IMR-90 (cell line): ENCODE data around the gene KLHDC10. TPM values are rescaled to one million over a fixed set of nuclear protein-coding genes. Genes with fewer than 3 reads are reported as not detected.

Source experiments
- ATAC-seq: fragments of 200-7000 bp; cut with Tn5 transposase; 2 replicates; pipeline ENCODE4 v1.9.1; 2020; ENCODE audit warnings: low read depth, mild to moderate bottlenecking, moderate library complexity
- BruUV-seq: library from RNA; stranded (reverse); fragments of 400-500 nt; replicated peaks from 2 replicates; lab custom pipeline; 2021; lab: Mats Ljungman, UMichigan
- CTCF ChIA-PET: fragments of 300-600 bp; formaldehyde crosslinking; extraction: SDS; loops from one replicate; lab custom pipeline; 2021; ENCODE audit warnings: antibody characterized with exemption; lab: Yijun Ruan, JAX
- POLR2A ChIA-PET: fragments of 300-600 bp; sonication (Branson Sonifier 250); formaldehyde crosslinking; loops from one replicate; lab custom pipeline; 2022; ENCODE audit warnings: antibody characterized with exemption; ENCODE audit not compliant: unreplicated experiment; lab: Charles Lee
- DNase-seq: peaks from one replicate; pipeline ENCODE4 v3.0.0; 2013
- H2AFZ ChIP-seq: replicated peaks from 2 replicates; pipeline ENCODE3; 2013; ENCODE audit warnings: low read length, mild to moderate bottlenecking; ENCODE audit not compliant: poor library complexity
- H2AK5ac ChIP-seq: 2 replicates; pipeline ENCODE4 v1.6.1; 2013; ENCODE audit warnings: low read depth, low read length, inconsistent platforms
- H2AK9ac ChIP-seq: replicated peaks from 2 replicates; pipeline ENCODE3; 2013; ENCODE audit warnings: mild to moderate bottlenecking, low read depth, low read length, moderate library complexity; ENCODE audit not compliant: poor library complexity
- H2BK120ac ChIP-seq: 2 replicates; pipeline ENCODE4 v1.6.1; 2013; ENCODE audit warnings: low read depth, low read length, inconsistent platforms
- H2BK15ac ChIP-seq: 3 replicates; pipeline ENCODE4 v1.6.1; 2013; ENCODE audit warnings: low read depth, low read length, inconsistent platforms
- H2BK20ac ChIP-seq: 2 replicates; pipeline ENCODE4 v1.6.1; 2013; ENCODE audit warnings: low read depth, mild to moderate bottlenecking, inconsistent platforms, low read length, moderate library complexity
- H2BK5ac ChIP-seq: 2 replicates; pipeline ENCODE4 v1.6.1; 2013; ENCODE audit warnings: mild to moderate bottlenecking, low read depth, low read length, inconsistent platforms; ENCODE audit not compliant: poor library complexity, severe bottlenecking
- H3K14ac ChIP-seq: replicated peaks from 2 replicates; pipeline ENCODE4 v1.6.1; 2013; ENCODE audit warnings: low read depth, low read length, inconsistent platforms
- H3K18ac ChIP-seq: 2 replicates; pipeline ENCODE4 v1.6.1; 2013; ENCODE audit warnings: low read depth, low read length, control low read depth
- H3K23ac ChIP-seq: 2 replicates; pipeline ENCODE4 v1.6.1; 2013; ENCODE audit warnings: low read depth, low read length, inconsistent platforms
- H3K27ac ChIP-seq: 2 replicates; pipeline ENCODE4 v1.5.1; 2013; ENCODE audit warnings: mild to moderate bottlenecking, control low read depth, low read length; ENCODE audit not compliant: insufficient read depth
- H3K27me3 ChIP-seq: 2 replicates; pipeline ENCODE4 v1.6.1; 2013; ENCODE audit warnings: low read length; ENCODE audit not compliant: control insufficient read depth, insufficient read depth
- H3K36me3 ChIP-seq: 2 replicates; pipeline ENCODE4 v1.6.1; 2013; ENCODE audit warnings: low read length, mixed read lengths; ENCODE audit not compliant: control insufficient read depth, insufficient read depth
- H3K4ac ChIP-seq: 2 replicates; pipeline ENCODE4 v1.6.1; 2013; ENCODE audit warnings: low read depth, low read length, inconsistent platforms
- H3K4me1 ChIP-seq: 2 replicates; pipeline ENCODE4 v1.6.1; 2013; ENCODE audit warnings: low read length, mixed read lengths; ENCODE audit not compliant: control insufficient read depth, insufficient read depth
- H3K4me2 ChIP-seq: 2 replicates; pipeline ENCODE4 v1.6.1; 2013; ENCODE audit warnings: low read depth, mild to moderate bottlenecking, control low read depth, low read length, moderate library complexity
- H3K4me3 ChIP-seq: 2 replicates; pipeline ENCODE4 v1.5.1; 2013; ENCODE audit warnings: low read depth, mild to moderate bottlenecking, control low read depth, low read length, moderate library complexity; ENCODE audit not compliant: insufficient read depth
- H3K56ac ChIP-seq: 2 replicates; pipeline ENCODE4 v1.6.1; 2013; ENCODE audit warnings: low read length, inconsistent platforms; ENCODE audit not compliant: insufficient read depth; ENCODE audit errors: extremely low read depth
- H3K79me1 ChIP-seq, 2 experiments: 2 replicates each; pipeline ENCODE4 v1.6.1; 2013; ENCODE audit warnings: low read length in 2 of 2, inconsistent platforms in 1 of 2, low read depth in 1 of 2
- H3K9ac ChIP-seq: 2 replicates; pipeline ENCODE4 v1.6.1; 2013; ENCODE audit warnings: low read depth, low read length, control low read depth
- H3K9me1 ChIP-seq: 2 replicates; pipeline ENCODE4 v1.6.1; 2013; ENCODE audit warnings: low read length, inconsistent platforms; ENCODE audit not compliant: insufficient read depth
- H3K9me3 ChIP-seq: 2 replicates; pipeline ENCODE4 v1.6.1; 2013; ENCODE audit warnings: low read length; ENCODE audit not compliant: control insufficient read depth, insufficient read depth
- H4K20me1 ChIP-seq: 2 replicates; pipeline ENCODE4 v1.6.1; 2013; ENCODE audit warnings: low read length, inconsistent platforms; ENCODE audit not compliant: insufficient read depth
- H4K5ac ChIP-seq: 2 replicates; pipeline ENCODE4 v1.6.1; 2013; ENCODE audit warnings: mild to moderate bottlenecking, low read depth, low read length, control low read depth
- H4K8ac ChIP-seq, 2 experiments: 2 replicates each; pipeline ENCODE4 v1.6.1; 2013; ENCODE audit warnings: low read depth in 2 of 2, low read length in 2 of 2, control low read depth in 1 of 2, inconsistent platforms in 1 of 2
- H4K91ac ChIP-seq: 2 replicates; pipeline ENCODE4 v1.6.1; 2013; ENCODE audit warnings: low read depth, low read length, inconsistent platforms; ENCODE audit not compliant: insufficient read depth
- CEBPB ChIP-seq: IDR thresholded peaks from 2 replicates; pipeline ENCODE4 v1.6.1; 2012; ENCODE audit warnings: low read depth, low read length, improper control_type of control experiment
- FOS ChIP-seq: fragments of 150-350 bp; IDR thresholded peaks from 2 replicates; pipeline ENCODE4 v1.6.1; 2016; ENCODE audit warnings: low read depth, low read length
- MAFK ChIP-seq: IDR thresholded peaks from 2 replicates; pipeline ENCODE4 v1.6.1; 2012; ENCODE audit warnings: low read depth, low read length, improper control_type of control experiment
- MAZ ChIP-seq: IDR thresholded peaks from 2 replicates; pipeline ENCODE4 v1.6.1; 2012; ENCODE audit warnings: low read depth, mild to moderate bottlenecking, low read length, improper control_type of control experiment, moderate library complexity, borderline replicate concordance
- NFE2L2 ChIP-seq: fragments of 150-350 bp; IDR thresholded peaks from 2 replicates; pipeline ENCODE4 v1.6.1; 2016; ENCODE audit warnings: low read depth, mild to moderate bottlenecking, low read length
- POLR2A ChIP-seq: IDR thresholded peaks from 2 replicates; pipeline ENCODE4 v1.6.1; 2012; ENCODE audit warnings: mild to moderate bottlenecking, low read depth, low read length
- RAD21 ChIP-seq: IDR thresholded peaks from 2 replicates; pipeline ENCODE4 v1.6.1; 2012; ENCODE audit warnings: low read length, improper control_type of control experiment
- RFX5 ChIP-seq: IDR thresholded peaks from 2 replicates; pipeline ENCODE4 v1.8.0; 2012; ENCODE audit warnings: low read depth, mild to moderate bottlenecking, low read length, moderate library complexity
- SMC3 ChIP-seq: fragments of 150-350 bp; IDR thresholded peaks from 2 replicates; pipeline ENCODE4 v1.6.1; 2016; ENCODE audit warnings: low read depth, mild to moderate bottlenecking, antibody characterized with exemption, low read length, moderate library complexity
- WGBS, 2 experiments: methylation state at CpG; one replicate each; pipeline versions ENCODE4 v1.1.5 to v1.1.7; 2013; ENCODE audit warnings: missing lambda C conversion rate in 2 of 2; ENCODE audit not compliant: insufficient read length in 1 of 2; ENCODE audit errors: extremely low coverage in 2 of 2; 5-methylcytosine and 5-hydroxymethylcytosine counted together
- dilution Hi-C: fragments of 300-500 bp; cut with HindIII; formaldehyde crosslinking; loops from one replicate; pipeline ENCODE4 v1.14.3; 2018; ENCODE audit warnings: low sequenced_read_pairs; ENCODE audit not compliant: unreplicated experiment
- in situ Hi-C: fragments of 300-500 bp; cut with MboI; formaldehyde crosslinking; loops from 3 replicates; pipeline ENCODE4 v1.14.3; 2019; ENCODE audit warnings: low sequenced_read_pairs, inconsistent platforms, mixed read lengths
- intact Hi-C: fragments of 100-400 bp; cut with micrococcal nuclease; formaldehyde crosslinking; loops from 2 replicates; pipeline ENCODE4 v1.10.0; 2022
- polyA plus RNA-seq, 3 experiments: library from polyadenylated mRNA; depleted of rRNA; stranded (reverse); fragments of >200 nt; gene quantifications; 2 replicates each; pipeline ENCODE4 v1.2.3, GENCODE V29; 2012; ENCODE audit warnings: low replicate concordance in 1 of 3
- total RNA-seq: library from RNA; depleted of rRNA; stranded (reverse); fragments of >200 nt; gene quantifications from 2 replicates; pipeline ENCODE4 v1.2.3, GENCODE V29; 2012

Gene KLHDC10
- total and polyA plus RNA-seq, 2 of the 4 experiments (the other 2 are of a cell fraction), result 12.4 to 27.1 TPM

GRCh38 chr7:130143986-130144311, 73.6 kb downstream of the KLHDC10 start:
- TF ChIP-seq MAFK (no peak), NFE2L2 (no peak), FOS (no peak), RFX5 (no peak), MAZ (no peak), POLR2A (no peak), CEBPB (no peak), SMC3 (no peak), RAD21 (no peak)
- POLR2A ChIA-PET, result no interaction called here

More at GRCh38 chr7:130143986-130144311, 73.6 kb downstream of the KLHDC10 start:
- Histone ChIP-seq H3K36me3 (peaks cover 6% of the 10 kb centered on the region; the same call in 1 of the 2 replicates), H3K4me1 (peaks cover 19% of the 10 kb centered on the region), H3K4me3 (no peak overlapping the region), H3K56ac (no peak overlapping the region), H2AK5ac (no peak overlapping the region), H2BK20ac (no peak overlapping the region), H3K27ac (no peak overlapping the region), H4K5ac (no peak overlapping the region), H2BK5ac (no peak overlapping the region), H2BK120ac (peak overlapping the region; percentile 32; the same call in 1 of the 2 replicates), H2BK15ac (no peak overlapping the region), H3K9ac (no peak overlapping the region), H3K79me1 (no peaks in the 10 kb centered on the region), H3K4me2 (no peak overlapping the region), H3K9me1 (peaks cover 3% of the 10 kb centered on the region; the same call in 1 of the 2 replicates), H4K91ac (no peak overlapping the region), H4K8ac (no peak overlapping the region; a peak in 1 of 4 replicates), H3K4ac (no peak overlapping the region), H4K20me1 (no peaks in the 10 kb centered on the region), H2AFZ (no peak overlapping the region), H3K27me3 (no peaks in the 10 kb centered on the region), H3K9me3 (no peaks in the 10 kb centered on the region), H3K23ac (no peak overlapping the region), H3K14ac (no peak overlapping the region), H2AK9ac (no peak overlapping the region), H3K18ac (no peak overlapping the region)
- CTCF ChIA-PET, result no interaction called here
- in situ Hi-C loops, result no loop called here
- ATAC-seq, result no peak
- DNase-seq, result no peak
- intact Hi-C loops, result no loop called here
- BruUV-seq, result no TSS peak
- no CpG with 5 or more reads among the region's 3 CpGs for WGBS, 2 experiments
- dilution Hi-C loops, result no loop called here
